ENCODE results near the gene SLC6A9. TPM values are rescaled to one million over a fixed set of nuclear protein-coding genes. Genes with fewer than 3 reads are reported as not detected.

SLC6A9 gene
- total RNA-seq, 2 experiments from 2014 or later: 0.17 TPM; not detected in 1

DNA sequence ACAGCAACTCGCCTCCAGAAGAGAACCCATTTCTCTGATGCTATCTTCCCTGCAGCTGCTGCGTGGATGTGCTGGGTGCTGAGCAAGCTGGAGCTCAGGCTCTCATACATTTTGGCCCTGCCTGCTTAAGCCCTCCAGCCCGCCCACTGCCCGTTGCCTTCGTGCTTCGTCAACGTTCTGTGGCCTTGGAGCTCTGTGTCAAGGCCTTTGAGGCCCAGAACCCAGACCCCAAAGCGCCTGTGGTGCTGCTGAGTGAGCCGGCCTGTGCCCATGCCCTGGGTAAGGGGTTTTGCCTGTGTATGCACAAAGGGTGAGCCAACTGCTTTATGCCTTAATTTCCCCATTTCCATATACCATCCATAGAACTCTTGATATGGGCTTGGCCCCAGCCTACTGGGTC is 60.4 kb downstream of the SLC6A9 start:
- intact Hi-C loops (cut with DNase I, micrococcal nuclease): loop anchor here in 1 of 2 experiments (10.0 kb wide), 3 partner anchors 384 to 796 kb away; partner anchors contain the start of genes CDC20, CFAP57, EBNA1BP2 and ERI3
- Histone ChIP-seq H3K27ac (ENCODE audit: low read depth in 1 of 2, low read length in 2 of 2) (no peak overlapping the region), H3K4me3 (ENCODE audit: low read length) (peak overlapping the region; percentile 87), H3K9me3 (ENCODE audit: control insufficient read depth in 1 of 2, insufficient read depth in 1 of 2, low read length in 2 of 2) (no peaks in the 10 kb centered on the region), H3K27me3 (ENCODE audit: control insufficient read depth in 1 of 2, insufficient read depth in 2 of 2, low read length in 2 of 2) (no peaks in the 10 kb centered on the region), H3K36me3 (ENCODE audit: insufficient read depth, low read length) (peaks cover 15% of the 10 kb centered on the region), H3K4me1 (ENCODE audit: insufficient read depth, low read length) (peaks cover 42% of the 10 kb centered on the region)
- H3K27ac Mint-ChIP-seq: no peak overlapping the region
- peaks cover 45% of the 10 kb centered on the region for H3K4me1 Mint-ChIP-seq (ENCODE audit: low read depth)
- no peaks in the 10 kb centered on the region for H3K9me3 Mint-ChIP-seq
- H3K36me3 Mint-ChIP-seq (ENCODE audit: low read depth): peaks cover 26% of the 10 kb centered on the region
- TF ChIP-seq, protein P1, sequence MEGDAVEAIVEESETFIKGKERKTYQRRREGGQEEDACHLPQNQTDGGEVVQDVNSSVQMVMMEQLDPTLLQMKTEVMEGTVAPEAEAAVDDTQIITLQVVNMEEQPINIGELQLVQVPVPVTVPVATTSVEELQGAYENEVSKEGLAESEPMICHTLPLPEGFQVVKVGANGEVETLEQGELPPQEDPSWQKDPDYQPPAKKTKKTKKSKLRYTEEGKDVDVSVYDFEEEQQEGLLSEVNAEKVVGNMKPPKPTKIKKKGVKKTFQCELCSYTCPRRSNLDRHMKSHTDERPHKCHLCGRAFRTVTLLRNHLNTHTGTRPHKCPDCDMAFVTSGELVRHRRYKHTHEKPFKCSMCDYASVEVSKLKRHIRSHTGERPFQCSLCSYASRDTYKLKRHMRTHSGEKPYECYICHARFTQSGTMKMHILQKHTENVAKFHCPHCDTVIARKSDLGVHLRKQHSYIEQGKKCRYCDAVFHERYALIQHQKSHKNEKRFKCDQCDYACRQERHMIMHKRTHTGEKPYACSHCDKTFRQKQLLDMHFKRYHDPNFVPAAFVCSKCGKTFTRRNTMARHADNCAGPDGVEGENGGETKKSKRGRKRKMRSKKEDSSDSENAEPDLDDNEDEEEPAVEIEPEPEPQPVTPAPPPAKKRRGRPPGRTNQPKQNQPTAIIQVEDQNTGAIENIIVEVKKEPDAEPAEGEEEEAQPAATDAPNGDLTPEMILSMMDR (IDR thresholded peaks at IDR 0.05): no peak
- ATAC-seq (ENCODE audit: poor library complexity) (no peak), DNase-seq (no peak)
- peak overlapping the region; percentile 90 for H3K4me3 Mint-ChIP-seq
- no peaks in the 10 kb centered on the region for H3K27me3 Mint-ChIP-seq
- ChIA-PET CTCF (interaction anchor here (1.6 kb wide), 1 partner anchor 24 kb away, joined by 4 read pairs; the partner anchor contains the start of gene IPO13), POLR2A (no interaction called here)

- no peaks in the 10 kb centered on the region for H3K9me3 ChIP-seq (ENCODE audit: control insufficient read depth in 1 of 2, insufficient read depth in 1 of 2, low read length in 2 of 2)
- peak overlapping the region; percentile 3 to 39 for H3K27ac ChIP-seq (ENCODE audit: low read depth in 1 of 2, low read length in 2 of 2)
- H3K36me3 ChIP-seq (ENCODE audit: insufficient read depth, low read length): peaks cover 15% of the 10 kb centered on the region
- Mint-ChIP-seq H3K4me3 (peak overlapping the region; percentile 90), H3K4me1 (ENCODE audit: low read depth) (peaks cover 41% of the 10 kb centered on the region), H3K36me3 (ENCODE audit: low read depth) (peaks cover 22% of the 10 kb centered on the region), H3K27me3 (no peaks in the 10 kb centered on the region), H3K27ac (peak overlapping the region; percentile 74), H3K9me3 (no peaks in the 10 kb centered on the region)
- peaks cover 38% of the 10 kb centered on the region for H3K4me1 ChIP-seq (ENCODE audit: insufficient read depth, low read length)
- no peaks in the 10 kb centered on the region for H3K27me3 ChIP-seq (ENCODE audit: control insufficient read depth in 1 of 2, insufficient read depth in 2 of 2, low read length in 2 of 2)
- intact Hi-C loops (cut with DNase I, micrococcal nuclease): loop anchor here in 1 of 2 experiments (10.0 kb wide), 3 partner anchors 384 to 796 kb away; partner anchors contain the start of genes CDC20, CFAP57, EBNA1BP2 and ERI3
- CTCF ChIA-PET: interaction anchor here (1.6 kb wide), 1 partner anchor 24 kb away, joined by 4 read pairs; the partner anchor contains the start of gene IPO13
- ATAC-seq (ENCODE audit: poor library complexity) (no peak), DNase-seq (no peak)
- POLR2A ChIA-PET: interaction anchor here (1.1 kb wide), 1 partner anchor 36 kb away, joined by 4 read pairs; no protein-coding TSS in a partner anchor
- TF ChIP-seq, protein P1 (IDR thresholded peaks at IDR 0.05): no peak
- H3K4me3 ChIP-seq (ENCODE audit: low read length): peak overlapping the region; percentile 87
Observed at GRCh38 chr1:43970502-43970901, 60.8 kb downstream of the SLC6A9 start.

DNA sequence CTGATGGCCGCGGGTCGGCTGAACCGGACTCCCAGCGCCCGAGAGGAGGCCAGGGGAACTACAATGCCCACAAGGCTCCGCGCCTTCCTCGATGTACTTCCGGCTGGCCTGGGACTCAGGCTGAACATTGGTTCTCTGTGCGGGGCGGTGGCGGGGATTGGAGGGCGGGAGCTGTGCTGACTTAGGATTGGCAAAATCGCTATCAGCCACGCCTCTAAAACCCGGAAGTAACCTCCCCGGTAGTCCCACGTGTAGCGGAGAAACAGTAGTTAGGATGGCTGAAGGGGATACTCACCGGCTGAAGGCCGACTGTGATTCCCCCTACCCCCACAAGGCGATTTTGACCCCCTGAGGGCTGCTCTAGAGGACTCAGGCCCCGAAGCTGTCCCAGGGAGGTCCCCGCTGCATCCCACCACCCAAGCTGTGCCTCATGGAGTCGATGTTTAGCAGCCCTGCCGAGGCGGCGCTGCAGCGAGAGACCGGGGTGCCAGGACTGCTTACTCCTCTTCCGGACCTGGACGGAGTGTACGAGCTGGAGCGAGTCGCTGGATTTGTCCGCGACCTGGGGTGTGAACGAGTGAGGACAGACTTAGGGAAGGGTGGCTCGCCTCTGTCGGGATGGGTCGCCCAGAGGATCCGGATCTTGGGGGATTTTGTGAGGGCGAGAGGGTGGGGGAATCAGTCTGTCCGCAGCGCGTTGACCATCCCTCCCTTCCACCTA is 61.4 kb downstream of the SLC6A9 start, which contains the start of gene DPH2:
Gene DPH2 (plus strand): TSS at position 265 of the 721 bp plus-strand sequence. CDS start 166 bp downstream, at position 431.
- Mint-ChIP-seq H3K27ac (peak within 1 kb of the TSS; percentile 74), H3K4me1 (ENCODE audit: low read depth) (peaks cover 40% of the 10 kb centered on the region), H3K9me3 (no peaks in the 10 kb centered on the region), H3K4me3 (peak within 1 kb of the TSS; percentile 90), H3K36me3 (ENCODE audit: low read depth) (peaks cover 20% of the 10 kb centered on the region), H3K27me3 (no peaks in the 10 kb centered on the region)
- Histone ChIP-seq H3K9me3 (ENCODE audit: control insufficient read depth in 1 of 2, insufficient read depth in 1 of 2, low read length in 2 of 2) (no peaks in the 10 kb centered on the region), H3K4me1 (ENCODE audit: insufficient read depth, low read length) (peaks cover 35% of the 10 kb centered on the region), H3K36me3 (ENCODE audit: insufficient read depth, low read length) (peaks cover 15% of the 10 kb centered on the region), H3K27me3 (ENCODE audit: control insufficient read depth in 1 of 2, insufficient read depth in 2 of 2, low read length in 2 of 2) (no peaks in the 10 kb centered on the region), H3K27ac (ENCODE audit: low read depth in 1 of 2, low read length in 2 of 2) (peak within 1 kb of the TSS; percentile 3 to 39), H3K4me3 (ENCODE audit: low read length) (peak within 1 kb of the TSS; percentile 87)
- TF ChIP-seq, protein P1 (IDR thresholded peaks at IDR 0.05): no peak
- intact Hi-C loops (cut with DNase I, micrococcal nuclease): loop anchor here (1.0 to 10.0 kb wide), 4 partner anchors 24 to 795 kb away; partner anchors contain the start of genes CDC20 (in 1 of the 2), CFAP57 (in 1 of the 2), EBNA1BP2 (in 1 of the 2) and ERI3 (in 1 of the 2)
- DNase-seq (peak; percentile 88 to 98 (median 94)), ATAC-seq (ENCODE audit: poor library complexity) (peak; percentile 87)
- ChIA-PET CTCF (interaction anchor here (1.6 kb wide), 1 partner anchor 23 kb away, joined by 4 read pairs; the partner anchor contains the start of gene IPO13), POLR2A (interaction anchor here (0.6 to 1.4 kb wide), 5 partner anchors 19 to 243 kb away, joined by 3 to 7 read pairs (median 4); partner anchors contain the start of genes DMAP1 and IPO13)

All from CD4-positive, alpha-beta T cell (primary cell).